SK-MEL-5 (cell line): ENCODE measurements around the gene ANKHD1. TPM values are rescaled to one million over a fixed set of nuclear protein-coding genes. Genes with fewer than 3 reads are reported as not detected.
"Not testable (repeated sequence)": the region's sequence is repeated elsewhere in the genome, so short reads cannot be mapped to it uniquely, and the experiment has no call there.

Source experiments
- DNase-seq: peaks from one replicate; pipeline ENCODE4 v3.0.0-alpha.2; 2016; ENCODE audit warnings: low read depth, low spot score
- in situ Hi-C: cut with HindIII; loops from 2 replicates; pipeline ENCODE4 v1.10.0; 2016; ENCODE audit warnings: low sequenced_read_pairs, high pct_unique_total_duplicates, low pct_unique_long_range_greater_than_20kb
- total RNA-seq: library from RNA; depleted of rRNA; stranded (reverse); fragments of >200 nt; shearing (Covaris generic); gene quantifications from 2 replicates; pipeline ENCODE4 v1.2.3, GENCODE V29; 2014

The ANKHD1 gene
- total RNA-seq, 1 experiment from 2014 or later: 59.4 TPM

- in situ Hi-C loops: no loop called here
- DNase-seq: no peak
Measured at GRCh38 chr5:140413230-140413629, 11.6 kb downstream of the ANKHD1 start.

GRCh38 chr5:140417235-140417634 lies 15.6 kb downstream of the ANKHD1 start:
- in situ Hi-C loops: no loop called here
- no peak for DNase-seq

GRCh38 chr5:140418862-140419520 lies 17.4 kb downstream of the ANKHD1 start:
- in situ Hi-C loops: no loop called here
- no peak for DNase-seq

- DNase-seq: no peak
- in situ Hi-C loops: no loop called here
Measured at GRCh38 chr5:140420226-140420570, 18.6 kb downstream of the ANKHD1 start.

- DNase-seq: no peak
- in situ Hi-C loops: no loop called here
Measured at GRCh38 chr5:140420665-140421361, 19.2 kb downstream of the ANKHD1 start.

GRCh38 chr5:140421375-140421774 lies 19.7 kb downstream of the ANKHD1 start:
- in situ Hi-C loops: not testable (repeated sequence)

GRCh38 chr5:140423609-140424008 lies 22.0 kb downstream of the ANKHD1 start:
- no peak for DNase-seq
- in situ Hi-C loops: no loop called here

More at GRCh38 chr5:140421375-140421774, 19.7 kb downstream of the ANKHD1 start:
- DNase-seq: not testable (repeated sequence)

- in situ Hi-C loops: no loop called here
Measured at GRCh38 chr5:140424135-140424534, 22.5 kb downstream of the ANKHD1 start.

GRCh38 chr5:140427726-140428125 lies 26.1 kb downstream of the ANKHD1 start:
- in situ Hi-C loops, DNase-seq: not testable (repeated sequence)

More at GRCh38 chr5:140424135-140424534, 22.5 kb downstream of the ANKHD1 start:
- DNase-seq: no peak

GRCh38 chr5:140429724-140430123 lies 28.1 kb downstream of the ANKHD1 start:
- no peak for DNase-seq

GRCh38 chr5:140432212-140432611 lies 30.6 kb downstream of the ANKHD1 start:
- in situ Hi-C loops: no loop called here
- no peak for DNase-seq

More at GRCh38 chr5:140429724-140430123, 28.1 kb downstream of the ANKHD1 start:
- in situ Hi-C loops: no loop called here

- no peak for DNase-seq
- in situ Hi-C loops: no loop called here
Measured at GRCh38 chr5:140432916-140433315, 31.3 kb downstream of the ANKHD1 start.

GRCh38 chr5:140457368-140457767 lies 55.7 kb downstream of the ANKHD1 start:
- in situ Hi-C loops, DNase-seq: not testable (repeated sequence)

GRCh38 chr5:140466981-140467742 lies 65.5 kb downstream of the ANKHD1 start:
- DNase-seq: no peak
- in situ Hi-C loops: no loop called here

- no peak for DNase-seq
- in situ Hi-C loops: no loop called here
Measured at GRCh38 chr5:140468188-140468587, 66.6 kb downstream of the ANKHD1 start.

GRCh38 chr5:140469259-140469658 lies 67.6 kb downstream of the ANKHD1 start:
- no peak for DNase-seq
- in situ Hi-C loops: no loop called here

- no peak for DNase-seq
- in situ Hi-C loops: no loop called here
Measured at GRCh38 chr5:140480310-140481014, 78.8 kb downstream of the ANKHD1 start.

GRCh38 chr5:140481758-140482157 lies 80.1 kb downstream of the ANKHD1 start:
- in situ Hi-C loops: no loop called here
- no peak for DNase-seq
